22Rv1 (cell line): ENCODE measurements around the gene COL13A1.
A peak's percentile ranks its signal among the peaks of the same experiment; 100 is the strongest.

Source experiments
- CTCF ChIP-seq: fragments of 450-650 bp; IDR thresholded peaks from 2 replicates; pipeline ENCODE4 v1.5.1; 2017; ENCODE audit warnings: mild to moderate bottlenecking
- ZFX ChIP-seq: fragments of 450-650 bp; IDR thresholded peaks from 2 replicates; pipeline ENCODE4 v1.6.1; 2017; ENCODE audit warnings: antibody characterized with exemption, borderline replicate concordance

DNA sequence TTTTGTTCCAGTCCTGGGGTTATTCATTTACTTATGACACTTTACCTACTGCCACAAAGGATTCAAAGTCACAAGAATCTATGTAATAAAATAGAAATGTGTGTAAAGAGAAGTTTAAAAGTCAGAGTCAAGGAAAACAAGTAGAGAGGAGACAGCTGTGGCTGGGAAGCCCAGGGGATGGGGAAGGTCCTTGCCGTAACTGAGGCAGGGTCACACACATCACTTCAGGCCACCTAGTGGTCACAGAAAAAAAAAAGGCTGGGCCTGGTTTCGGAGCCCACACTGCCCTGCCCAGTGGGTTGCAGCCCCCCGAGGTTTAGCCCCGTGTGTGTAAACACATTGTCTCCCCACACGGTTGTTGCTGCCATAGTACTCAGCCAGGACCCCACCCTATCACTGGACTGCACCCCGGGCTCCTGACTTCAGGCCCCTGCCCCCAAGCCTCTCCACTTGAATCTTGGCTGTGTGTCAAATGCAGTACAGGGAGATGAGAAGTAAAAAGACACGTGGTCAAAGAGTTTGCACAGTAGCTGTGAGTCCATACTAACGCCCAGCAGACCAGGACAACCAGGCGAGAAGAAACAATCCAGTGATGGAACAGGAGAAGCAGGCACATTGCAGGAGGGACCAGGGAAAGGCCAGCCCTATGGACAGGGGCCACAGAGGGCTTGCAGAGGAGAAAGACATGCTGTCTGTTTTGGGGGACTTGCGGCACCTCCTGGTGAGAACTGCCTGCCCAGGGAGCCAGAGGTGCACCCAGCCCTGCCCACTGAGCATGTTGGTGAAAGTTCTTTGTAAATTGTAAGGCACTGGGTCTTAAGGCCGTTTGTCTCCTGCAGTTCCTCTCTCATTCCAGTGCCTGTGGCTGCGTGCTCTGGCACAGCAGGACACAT is 159.5 kb downstream of the COL13A1 start:
- TF ChIP-seq CTCF (peak; percentile 59), ZFX (no peak)
